ENCODE data around the gene SLC25A25. TPM values are rescaled to one million over a fixed set of nuclear protein-coding genes. Genes with fewer than 3 reads are reported as not detected.

The SLC25A25 gene
- total and polyA plus RNA-seq, 9 of the 15 experiments (the other 6 are each of a cell fraction or from before 2014, with no cell fraction given): 0.07 to 35.9 (median 23.2) TPM

GRCh38 chr9:128127568-128127989, 59.5 kb downstream of the SLC25A25 start, which contains the start of gene PTGES2 (continued):
- TF ChIP-seq RERE (CRISPR knock-in tag; IDR thresholded peaks at IDR 0.05; ENCODE audit: borderline replicate concordance): no peak
- no peak for TF ChIP-seq ELF4 (CRISPR knock-in tag; IDR thresholded peaks at IDR 0.05)
- TF ChIP-seq HNRNPLL (IDR thresholded peaks at IDR 0.05; ENCODE audit: low read depth, low read length, poor library complexity, severe bottlenecking): peak; percentile 4
- peak; percentile 81 for TF ChIP-seq CXXC5 (CRISPR knock-in tag; IDR thresholded peaks at IDR 0.05)
- no peak for TF ChIP-seq RUNX1 (IDR thresholded peaks at IDR 0.05; ENCODE audit: low read depth)
- no peak for TF ChIP-seq SNRNP70 (optimal IDR thresholded peaks at IDR 0.05; ENCODE audit: low read depth, low read length)
- TF ChIP-seq NFYB (IDR thresholded peaks at IDR 0.05; ENCODE audit: extremely low read depth, insufficient read length): no peak
- peak; percentile 42; the same call in 1 of the 2 replicates for TF ChIP-seq PHF8 (IDR thresholded peaks at IDR 0.05; ENCODE audit: borderline replicate concordance, low read length)
- TF ChIP-seq BHLHE40 (IDR thresholded peaks at IDR 0.05; ENCODE audit: low read length): peak; percentile 91
- TF ChIP-seq MECOM (CRISPR knock-in tag; IDR thresholded peaks at IDR 0.05): no peak
- no peak for TF ChIP-seq USF1 (CRISPR knock-in tag; IDR thresholded peaks at IDR 0.05)
- no peak for TF ChIP-seq ID3 (CRISPR knock-in tag; IDR thresholded peaks at IDR 0.05)
- peak; percentile 72; the same call in 1 of the 2 replicates for TF ChIP-seq ID3 (tag; IDR thresholded peaks at IDR 0.05)
- no peak for TF ChIP-seq RBM39 (optimal IDR thresholded peaks at IDR 0.05; ENCODE audit: low read depth, low read length)
- no peak for TF ChIP-seq JUNB (CRISPR knock-in tag; conservative IDR thresholded peaks at IDR 0.05)
- no peak for TF ChIP-seq THRAP3 (IDR thresholded peaks at IDR 0.05; ENCODE audit: borderline replicate concordance)
- no peak for TF ChIP-seq ZNF384 (IDR thresholded peaks at IDR 0.05; ENCODE audit: low read depth, low read length)
- no peak for TF ChIP-seq ZNF133 (CRISPR knock-in tag; IDR thresholded peaks at IDR 0.05)
- no peak for TF ChIP-seq ZNF512 (tag; IDR thresholded peaks at IDR 0.05)
- TF ChIP-seq ZKSCAN3 (CRISPR knock-in tag; IDR thresholded peaks at IDR 0.05): no peak
- TF ChIP-seq ZNF75A (CRISPR knock-in tag; IDR thresholded peaks at IDR 0.05): no peak
- peak; percentile 63 for TF ChIP-seq SAP30 (IDR thresholded peaks at IDR 0.05; ENCODE audit: borderline replicate concordance, insufficient read depth, low read depth, low read length, poor library complexity, severe bottlenecking)
